Activated CD4-positive, alpha-beta T cell treated with anti-CD3 and anti-CD28 coated beads for 48 hours (primary cell): ENCODE measurements around the gene XRCC3.
"Not testable (repeated sequence)": the region's sequence is repeated elsewhere in the genome, so short reads cannot be mapped to it uniquely, and the experiment has no call there.

ENCODE experiments used
- DNase-seq: peaks from one replicate; pipeline ENCODE4 v3.0.0-alpha.2; 2020

Gene XRCC3

GRCh38 chr14:103692159-103692558 is 23.1 kb downstream of the XRCC3 start:
- no peak for DNase-seq

- not testable (repeated sequence) for DNase-seq
These were observed 23.6 kb downstream of the XRCC3 start for GRCh38 chr14:103691655-103692054.

- no peak for DNase-seq
These were observed 24.9 kb downstream of the XRCC3 start for GRCh38 chr14:103690332-103690731.

GRCh38 chr14:103688906-103689902 is 26.0 kb downstream of the XRCC3 start:
- DNase-seq = no peak

- DNase-seq = no peak
These were observed 26.8 kb downstream of the XRCC3 start for GRCh38 chr14:103688441-103688840.

GRCh38 chr14:103687712-103688111 is 27.5 kb downstream of the XRCC3 start:
- no peak for DNase-seq

- no peak for DNase-seq
These were observed 28.3 kb downstream of the XRCC3 start for GRCh38 chr14:103686831-103687485.

- no peak for DNase-seq
These were observed 29.7 kb downstream of the XRCC3 start for GRCh38 chr14:103685276-103686211.

GRCh38 chr14:103684871-103685270 is 30.4 kb downstream of the XRCC3 start:
- no peak for DNase-seq

GRCh38 chr14:103684471-103684870 is 30.8 kb downstream of the XRCC3 start:
- DNase-seq = no peak

- no peak for DNase-seq
These were observed 32.1 kb downstream of the XRCC3 start for GRCh38 chr14:103683139-103683538.

- no peak for DNase-seq
These were observed 34.6 kb downstream of the XRCC3 start for GRCh38 chr14:103680491-103681231.

- DNase-seq = peak; percentile 67
These were observed 35.9 kb downstream of the XRCC3 start for GRCh38 chr14:103679351-103679750.

GRCh38 chr14:103676881-103677675 is 38.2 kb downstream of the XRCC3 start:
- DNase-seq = no peak

- DNase-seq = no peak
These were observed 39.3 kb downstream of the XRCC3 start for GRCh38 chr14:103675957-103676356.

GRCh38 chr14:103671911-103672310 is 43.3 kb downstream of the XRCC3 start:
- no peak for DNase-seq

GRCh38 chr14:103669370-103669769 is 45.9 kb downstream of the XRCC3 start:
- DNase-seq = no peak

- DNase-seq = no peak
These were observed 47.1 kb downstream of the XRCC3 start for GRCh38 chr14:103668117-103668516.

GRCh38 chr14:103667671-103668070 is 47.6 kb downstream of the XRCC3 start:
- DNase-seq = no peak

GRCh38 chr14:103663506-103663905 is 51.7 kb downstream of the XRCC3 start:
- no peak for DNase-seq

- DNase-seq = no peak
These were observed 52.7 kb downstream of the XRCC3 start for GRCh38 chr14:103662591-103662990.
